ENCODE results near the gene EPB41L3. TPM values are rescaled to one million over a fixed set of nuclear protein-coding genes. Genes with fewer than 3 reads are reported as not detected.
A peak's percentile ranks its signal among the peaks of the same experiment; 100 is the strongest.

EPB41L3 gene
- total and polyA plus RNA-seq, 2 experiments from 2014 or later, result 201 to 886 TPM

DNA sequence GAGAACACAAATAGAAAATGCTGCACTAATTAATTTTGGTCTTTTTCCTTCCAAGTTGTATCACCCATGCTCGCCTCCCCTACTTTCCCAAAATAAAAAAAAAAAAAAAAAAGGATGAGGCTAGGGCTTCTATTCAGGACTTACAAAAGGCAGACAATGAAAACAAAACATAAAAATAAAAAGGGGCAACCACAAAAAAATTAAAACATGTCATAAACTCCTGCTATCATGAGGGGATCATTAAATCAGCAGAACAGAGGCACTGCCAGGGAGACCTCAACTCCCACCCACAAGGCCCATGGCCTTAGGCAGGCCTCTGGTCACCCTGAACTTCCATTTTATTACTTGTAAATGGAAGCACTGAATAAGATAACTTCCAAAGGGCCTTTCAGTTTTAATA is 23.3 kb downstream of the EPB41L3 start:
- H3K27ac ChIP-seq, result no peak overlapping the region

GRCh38 chr18:5519448-5520298 is 24.1 kb downstream of the EPB41L3 start:
- TF ChIP-seq CTCF (IDR thresholded peaks at IDR 0.05; ENCODE audit: low read depth, low read length), result no peak
- Histone ChIP-seq H3K27ac (no peak overlapping the region), H3K36me3 (no peaks in the 10 kb centered on the region), H3K9me3 (ENCODE audit: low read depth) (no peaks in the 10 kb centered on the region), H3K27me3 (no peaks in the 10 kb centered on the region), H3K4me3 (no peak overlapping the region), H3K4me1 (ENCODE audit: low read depth) (peaks cover 36% of the 10 kb centered on the region)
- peak in 1 of 2 donors; percentile 71 for DNase-seq (ENCODE audit: low read depth in 1 of 2, low spot score in 1 of 2)

More for the DNA sequence above, 23.3 kb downstream of the EPB41L3 start:
- Histone ChIP-seq H3K4me3 (no peak overlapping the region), H3K27me3 (no peaks in the 10 kb centered on the region), H3K36me3 (no peaks in the 10 kb centered on the region), H3K9me3 (ENCODE audit: low read depth) (no peaks in the 10 kb centered on the region), H3K4me1 (ENCODE audit: low read depth) (peaks cover 28% of the 10 kb centered on the region)
- no peak for TF ChIP-seq CTCF (IDR thresholded peaks at IDR 0.05; ENCODE audit: low read depth, low read length)
- DNase-seq (ENCODE audit: low read depth in 1 of 2, low spot score in 1 of 2), result no peak

DNA sequence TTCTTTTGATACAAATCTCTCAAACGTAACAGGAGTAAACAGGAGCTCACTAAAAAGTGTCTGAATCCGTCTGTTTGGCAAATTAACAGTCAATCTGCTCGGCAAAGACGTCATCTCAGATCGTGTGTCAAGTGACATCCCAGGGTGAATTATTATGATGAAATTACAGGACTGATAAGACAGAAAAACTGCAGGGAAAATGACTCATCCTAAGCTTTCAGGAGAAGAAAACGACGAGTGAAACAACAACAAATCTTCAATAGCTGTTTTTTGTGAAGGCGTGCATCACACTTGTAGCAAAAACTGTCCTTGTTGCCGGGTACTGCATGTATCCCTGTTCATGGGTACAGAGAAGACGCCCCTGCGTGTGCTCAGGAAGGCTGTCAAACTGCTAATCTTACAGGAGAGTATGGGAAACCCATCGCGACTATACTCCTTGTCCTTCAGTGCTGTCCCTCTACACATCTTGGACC is 24.9 kb downstream of the EPB41L3 start:
- Histone ChIP-seq H3K9me3 (ENCODE audit: low read depth) (no peaks in the 10 kb centered on the region), H3K27ac (no peak overlapping the region), H3K4me1 (ENCODE audit: low read depth) (peaks cover 41% of the 10 kb centered on the region), H3K4me3 (no peak overlapping the region), H3K36me3 (no peaks in the 10 kb centered on the region), H3K27me3 (no peaks in the 10 kb centered on the region)
- TF ChIP-seq CTCF (IDR thresholded peaks at IDR 0.05; ENCODE audit: low read depth, low read length), result no peak
- peak in 1 of 2 donors; percentile 88 for DNase-seq (ENCODE audit: low read depth in 1 of 2, low spot score in 1 of 2)

DNA sequence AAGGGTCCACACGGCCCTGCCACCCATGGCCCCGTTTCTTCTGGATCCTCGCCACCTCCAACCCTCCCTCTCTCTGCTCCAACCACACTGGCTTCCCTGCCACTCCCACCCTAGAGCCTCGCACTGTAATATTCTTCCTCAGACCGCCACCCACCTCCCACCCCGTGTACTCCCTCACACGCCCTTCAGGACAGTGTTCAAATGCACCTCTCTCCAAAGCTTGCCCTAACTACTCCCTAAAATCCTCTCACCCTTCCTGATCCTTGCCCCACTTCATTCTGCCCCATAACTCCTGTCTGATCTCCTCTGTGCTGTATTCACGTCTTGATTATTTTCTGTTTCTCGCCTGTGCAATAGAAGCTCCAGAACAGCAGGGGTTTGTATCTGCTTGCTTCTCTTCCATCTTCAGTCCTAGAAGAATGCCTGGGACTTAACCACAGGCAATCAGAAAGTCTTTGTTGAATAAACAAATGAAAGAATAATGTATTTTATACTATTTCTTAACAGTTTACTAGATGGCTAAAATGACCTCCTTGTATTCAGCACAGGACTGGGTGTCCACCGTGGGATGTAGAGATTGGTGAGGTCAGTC is 25.5 kb downstream of the EPB41L3 start:
- peak in 1 of 2 donors; percentile 28 for DNase-seq (ENCODE audit: low read depth in 1 of 2, low spot score in 1 of 2)
- H3K27me3 ChIP-seq, result no peaks in the 10 kb centered on the region
- peaks cover 42% of the 10 kb centered on the region for H3K4me1 ChIP-seq (ENCODE audit: low read depth)
- H3K36me3 ChIP-seq, result no peaks in the 10 kb centered on the region
- no peak overlapping the region for H3K27ac ChIP-seq
- TF ChIP-seq CTCF (IDR thresholded peaks at IDR 0.05; ENCODE audit: low read depth, low read length), result no peak
- no peak overlapping the region for H3K4me3 ChIP-seq
- H3K9me3 ChIP-seq (ENCODE audit: low read depth), result no peaks in the 10 kb centered on the region

GRCh38 chr18:5516841-5517240 is 27.0 kb downstream of the EPB41L3 start:
- no peak for TF ChIP-seq CTCF (IDR thresholded peaks at IDR 0.05; ENCODE audit: low read depth, low read length)
- Histone ChIP-seq H3K4me3 (no peak overlapping the region), H3K27me3 (no peaks in the 10 kb centered on the region), H3K4me1 (ENCODE audit: low read depth) (peaks cover 47% of the 10 kb centered on the region), H3K27ac (peak overlapping the region; percentile 88), H3K9me3 (ENCODE audit: low read depth) (no peaks in the 10 kb centered on the region), H3K36me3 (no peaks in the 10 kb centered on the region)
- DNase-seq (ENCODE audit: low read depth in 1 of 2, low spot score in 1 of 2), result no peak
